GM19395 (cell line): ENCODE measurements around the gene STK32B.

Source experiments
- ATAC-seq: cut with Tn5 transposase; IDR thresholded peaks from one replicate; pipeline ENCODE4 v1.9.1; 2021; ENCODE audit warnings: mild to moderate bottlenecking, moderate library complexity; ENCODE audit not compliant: unreplicated experiment

The STK32B gene

DNA sequence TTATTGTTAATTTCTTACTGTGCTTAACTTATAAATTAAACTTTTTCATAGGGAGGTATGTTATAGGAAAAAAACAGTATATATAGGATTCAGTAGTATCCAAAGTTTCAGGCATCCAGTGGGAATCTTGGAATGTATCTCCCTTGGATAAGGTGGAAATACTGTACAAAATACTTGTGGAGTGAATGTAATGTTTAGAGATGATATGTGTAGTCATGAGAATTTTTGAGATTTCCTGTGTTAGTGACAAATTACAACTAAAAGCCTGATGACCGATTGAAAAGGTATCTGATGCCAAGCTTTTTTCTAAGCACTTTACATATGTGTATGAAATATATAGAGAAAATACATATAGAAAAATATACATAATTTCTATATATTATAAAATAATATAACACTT lies 69.2 kb downstream of the STK32B start:
- ATAC-seq, result no peak

GRCh38 chr4:5122114-5122513 lies 70.8 kb downstream of the STK32B start:
- ATAC-seq, result no peak

DNA sequence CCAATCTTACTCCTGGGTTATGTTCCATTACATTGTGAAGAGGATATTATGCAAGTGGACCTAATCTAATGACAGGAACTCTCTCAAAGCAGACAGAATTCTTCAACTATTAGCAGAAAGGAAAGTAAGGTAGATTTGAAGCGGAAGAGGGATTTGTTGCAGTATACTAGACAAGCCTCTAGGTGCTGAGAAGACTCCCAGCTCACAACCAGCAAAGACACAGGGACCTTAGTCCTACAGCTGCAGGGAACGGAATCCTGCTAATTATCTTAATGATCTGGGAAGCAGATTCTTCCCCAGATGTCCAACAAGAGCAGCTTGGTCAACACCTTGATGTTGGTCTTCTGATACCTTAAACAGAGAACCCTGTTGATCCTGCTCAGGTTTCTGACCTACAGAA lies 73.6 kb downstream of the STK32B start:
- no peak for ATAC-seq

DNA sequence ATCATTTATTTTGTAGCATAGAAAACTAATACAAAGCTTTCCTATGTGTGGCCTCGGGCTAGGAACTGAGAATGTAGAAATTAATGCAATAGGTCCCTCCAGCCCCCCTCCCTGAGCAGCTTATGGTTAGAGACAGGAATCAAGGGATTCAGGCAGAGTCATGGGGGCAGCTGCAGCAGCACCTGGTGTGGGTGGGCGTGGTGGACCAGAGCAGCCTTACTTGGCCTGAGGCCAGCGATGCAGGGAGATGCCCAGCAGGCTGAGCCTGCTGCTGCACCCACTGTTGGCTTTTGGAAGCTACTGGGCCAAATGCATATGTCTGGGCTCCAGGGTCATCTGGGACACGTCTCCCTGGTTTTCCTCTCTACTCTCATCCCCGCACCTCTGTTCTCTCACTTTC lies 74.0 kb downstream of the STK32B start:
- no peak for ATAC-seq

DNA sequence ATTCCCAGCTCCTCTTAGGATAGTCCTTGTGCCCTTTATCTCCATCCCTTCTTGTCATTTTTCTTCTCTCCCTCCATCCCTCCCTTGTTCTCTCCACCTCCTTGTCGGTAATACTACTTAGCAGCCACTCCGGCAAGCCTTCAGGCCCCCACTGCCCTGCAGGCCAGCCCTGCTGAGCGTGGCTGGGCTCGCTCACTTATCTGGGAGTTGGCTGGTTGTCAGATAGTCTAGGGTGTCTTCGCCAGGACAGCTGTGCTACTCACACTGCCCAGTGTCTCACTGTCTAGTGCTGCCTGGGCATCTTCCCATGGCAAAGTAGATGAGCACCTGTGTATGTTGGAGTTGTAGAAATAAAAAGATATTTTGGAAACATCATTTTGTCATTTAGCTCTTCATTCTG lies 75.0 kb downstream of the STK32B start:
- no peak for ATAC-seq

DNA sequence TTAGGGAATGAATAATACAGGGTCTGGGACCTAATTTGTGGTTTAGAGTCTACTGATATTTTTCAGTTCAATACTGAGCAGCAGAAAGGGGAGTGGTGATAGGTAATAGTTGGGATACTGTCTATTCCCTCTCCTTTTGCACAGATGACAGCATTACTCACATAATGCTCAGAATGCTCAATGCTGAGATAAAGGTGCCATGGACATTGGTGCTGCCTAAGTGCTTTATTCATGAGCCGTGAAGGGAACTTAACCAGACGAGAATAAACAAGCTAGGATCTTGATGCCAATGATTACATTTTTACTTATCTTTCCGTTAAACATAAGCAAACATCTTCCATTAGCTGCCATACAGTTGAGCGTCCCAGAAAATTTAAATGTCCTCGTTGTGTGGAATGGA lies 75.6 kb downstream of the STK32B start:
- no peak for ATAC-seq

DNA sequence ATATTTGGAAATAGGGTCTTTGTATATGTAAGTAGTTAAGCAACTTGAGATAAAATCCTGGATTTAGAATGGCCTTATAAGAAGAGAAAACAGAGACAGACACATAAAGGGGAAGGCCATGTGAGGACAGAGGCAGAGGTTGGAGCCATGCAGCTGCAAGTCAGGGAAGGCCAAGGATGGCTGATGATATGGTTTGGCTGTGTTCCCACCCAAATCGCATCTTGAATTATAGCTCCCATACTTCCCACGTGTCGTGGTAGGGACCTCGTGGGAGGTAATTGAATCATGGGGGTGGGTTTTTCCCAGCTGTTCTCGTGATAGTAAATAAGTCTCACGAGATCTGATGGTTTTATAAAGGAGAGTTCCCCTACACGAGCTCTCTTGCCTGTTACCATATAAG lies 76.3 kb downstream of the STK32B start:
- no peak for ATAC-seq

DNA sequence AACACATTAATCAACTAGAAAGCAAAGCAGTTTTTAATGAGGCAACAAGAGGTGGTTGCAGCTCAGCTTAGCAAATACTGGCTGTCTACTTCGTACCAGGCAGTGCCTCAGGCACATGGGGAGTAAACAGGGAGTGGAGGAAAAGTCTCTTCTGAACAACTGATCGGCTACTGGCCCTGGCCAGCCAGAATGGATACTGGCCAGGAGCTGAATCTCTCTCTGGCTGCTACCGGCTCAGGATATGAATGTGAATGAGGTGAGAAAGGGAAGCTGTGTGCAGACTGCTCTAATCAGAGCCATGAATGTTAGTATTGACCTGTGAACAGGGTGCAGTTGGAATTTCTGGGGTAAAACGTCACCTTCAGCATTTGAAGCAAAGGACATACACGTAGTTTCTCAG lies 77.3 kb downstream of the STK32B start:
- ATAC-seq, result no peak

- no peak for ATAC-seq
These were observed 81.9 kb downstream of the STK32B start for GRCh38 chr4:5133201-5133600.

GRCh38 chr4:5133933-5134594 lies 82.8 kb downstream of the STK32B start:
- no peak for ATAC-seq

DNA sequence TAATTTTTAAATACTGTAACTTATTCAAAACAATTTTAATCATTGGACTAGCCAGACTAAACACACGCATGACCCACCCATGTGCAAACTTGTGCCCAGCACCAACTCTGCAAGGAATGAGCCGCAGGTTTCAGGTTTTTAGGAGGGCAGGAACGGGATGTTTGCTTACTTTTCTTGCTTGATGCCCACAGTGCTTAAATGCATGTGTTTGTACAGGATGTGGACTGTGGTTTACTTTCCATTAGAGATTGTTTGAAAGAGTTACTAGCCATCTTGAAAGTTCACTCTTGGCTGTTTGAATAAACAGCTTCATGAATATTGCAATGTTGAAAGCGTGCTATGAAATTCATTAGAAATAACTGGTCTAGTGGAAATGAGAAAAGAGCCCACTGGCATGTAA lies 83.3 kb downstream of the STK32B start:
- no peak for ATAC-seq

- ATAC-seq, result no peak
These were observed 85.9 kb downstream of the STK32B start for GRCh38 chr4:5137226-5137625.

GRCh38 chr4:5137927-5138326 lies 86.6 kb downstream of the STK32B start:
- no peak for ATAC-seq

DNA sequence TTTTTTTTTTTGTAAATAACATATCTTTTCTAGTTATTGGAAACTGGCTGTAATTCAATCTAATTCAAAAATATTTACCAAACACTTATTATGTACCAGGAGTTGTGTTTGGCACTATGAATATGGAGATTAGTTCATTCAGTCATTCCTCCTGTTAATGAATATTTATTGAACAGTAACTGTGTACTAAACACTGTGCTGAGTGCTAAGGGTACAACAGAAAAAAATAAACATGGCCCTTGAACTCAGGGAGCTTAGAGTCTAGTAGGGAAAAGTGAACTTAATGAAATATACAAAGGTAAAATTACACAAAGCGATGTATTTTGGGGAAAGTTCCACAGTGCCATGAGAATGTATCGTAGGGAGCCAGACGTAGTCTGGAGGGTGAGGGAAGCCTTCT lies 87.1 kb downstream of the STK32B start:
- ATAC-seq, result no peak

DNA sequence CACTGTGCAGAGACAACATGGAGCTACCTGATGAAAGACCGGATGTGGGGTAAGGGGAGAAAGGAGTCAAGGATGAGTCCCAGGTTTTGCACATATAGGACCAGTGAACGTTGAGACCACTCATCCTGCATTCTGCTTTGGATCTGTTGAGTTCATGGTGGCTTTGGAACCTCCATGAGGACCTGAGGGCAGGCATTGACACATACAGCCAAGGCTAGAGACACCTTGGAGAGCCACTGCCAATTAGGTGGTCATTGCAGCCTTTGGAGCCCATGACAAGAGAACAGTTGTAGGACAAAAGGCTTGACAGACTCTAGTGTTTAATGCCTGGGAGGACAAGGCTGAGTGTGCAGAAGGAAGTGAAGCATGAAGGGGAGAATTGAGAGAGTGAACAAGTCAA lies 87.9 kb downstream of the STK32B start:
- no peak for ATAC-seq

DNA sequence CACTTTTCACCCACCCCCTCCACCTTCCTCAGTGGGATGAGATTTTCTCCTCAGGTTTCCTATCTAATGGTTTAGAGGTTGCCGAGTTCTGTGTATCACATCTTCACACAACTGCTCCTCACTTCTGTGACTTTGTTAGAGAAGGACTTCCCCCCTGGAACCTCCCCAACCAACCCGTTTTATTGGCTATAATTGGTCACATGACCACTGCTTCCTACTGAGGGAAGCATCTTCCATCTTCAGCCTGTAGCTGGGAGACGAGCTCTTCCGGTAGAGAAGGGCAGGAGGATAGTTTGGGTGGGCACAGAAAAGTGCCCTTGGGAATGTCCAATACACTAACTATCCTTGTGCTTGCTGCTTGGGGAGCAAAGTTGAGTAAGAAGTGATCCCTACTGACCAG lies 90.5 kb downstream of the STK32B start:
- no peak for ATAC-seq

- no peak for ATAC-seq
These were observed 91.4 kb downstream of the STK32B start for GRCh38 chr4:5142726-5143125.

- no peak for ATAC-seq
These were observed 92.1 kb downstream of the STK32B start for GRCh38 chr4:5143306-5143861.

DNA sequence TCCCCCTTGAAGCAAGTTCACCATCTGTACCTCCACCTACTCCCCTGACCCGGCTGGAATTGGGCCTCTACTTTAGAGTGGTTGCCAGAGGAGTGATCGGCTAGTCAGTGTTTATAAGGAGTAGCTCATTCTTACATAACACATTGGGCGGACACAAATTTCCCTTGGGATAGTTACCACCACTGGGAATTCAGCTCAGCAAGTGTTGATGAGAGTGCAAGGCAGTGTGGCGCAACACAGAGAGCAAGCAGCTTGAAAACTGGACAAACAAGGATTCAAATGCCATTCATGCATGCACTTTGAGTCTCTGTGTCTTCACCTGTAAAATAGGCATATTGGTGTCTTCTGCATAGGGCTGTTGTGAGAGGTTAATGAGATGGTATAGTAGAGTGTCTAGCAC lies 92.7 kb downstream of the STK32B start:
- no peak for ATAC-seq

GRCh38 chr4:5144384-5144783 lies 93.1 kb downstream of the STK32B start:
- ATAC-seq, result no peak

DNA sequence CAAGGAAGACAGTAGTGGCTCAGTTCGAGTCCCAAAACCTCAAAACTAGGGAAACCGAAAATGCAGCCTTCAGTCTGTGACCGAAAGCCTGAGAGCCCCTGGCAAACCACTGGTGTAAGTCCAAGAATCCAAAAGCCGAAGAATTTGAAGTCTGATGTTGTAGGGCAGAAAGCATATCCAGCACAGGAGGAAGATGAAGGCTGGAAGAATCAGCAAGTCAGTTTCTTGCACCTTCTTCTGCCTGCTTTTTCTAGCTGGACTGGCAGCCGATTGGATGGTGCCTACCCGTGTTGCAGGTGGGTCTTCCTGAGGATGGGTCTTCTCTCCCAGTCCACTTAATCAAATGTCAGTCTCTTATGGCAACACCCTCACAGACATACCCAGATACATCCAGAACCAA lies 95.0 kb downstream of the STK32B start:
- ATAC-seq, result no peak

- ATAC-seq, result no peak
These were observed 101.2 kb downstream of the STK32B start for GRCh38 chr4:5152521-5152920.

DNA sequence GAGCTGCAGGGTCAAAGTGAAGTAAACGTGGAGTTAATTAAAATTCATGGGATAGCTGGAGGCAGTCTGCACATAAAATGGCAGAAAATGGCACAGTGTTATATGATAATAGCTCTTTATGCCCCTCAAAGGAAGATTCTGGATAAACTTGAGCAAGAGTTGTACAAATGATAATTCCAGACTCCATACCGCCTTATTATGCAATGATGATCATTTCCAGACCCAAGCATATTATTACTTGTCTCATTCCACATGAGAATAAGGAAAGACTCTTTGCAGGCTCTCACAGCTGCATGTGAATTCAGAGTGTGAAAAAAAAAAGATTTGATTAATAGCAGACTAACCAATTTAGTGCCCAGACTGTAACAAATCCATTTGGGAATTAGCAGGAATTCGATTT lies 105.4 kb downstream of the STK32B start:
- no peak for ATAC-seq
